ENCODE data around the gene TECPR1.

Gene TECPR1

GRCh38 chr7:98210513-98211220 lies 41.4 kb downstream of the TECPR1 start:
- peak; percentile 44 for DNase-seq (ENCODE audit: low read depth, low spot score)

GRCh38 chr7:98209166-98209920 lies 42.7 kb downstream of the TECPR1 start:
- no peak for DNase-seq (ENCODE audit: low read depth, low spot score)

- DNase-seq (ENCODE audit: low read depth, low spot score), result no peak
Measured at GRCh38 chr7:98206451-98207330, 45.3 kb downstream of the TECPR1 start.

- DNase-seq (ENCODE audit: low read depth, low spot score), result no peak
Measured at GRCh38 chr7:98205162-98205845, 46.7 kb downstream of the TECPR1 start.

- DNase-seq (ENCODE audit: low read depth, low spot score), result no peak
Measured at GRCh38 chr7:98204670-98205069, 47.4 kb downstream of the TECPR1 start.

- DNase-seq (ENCODE audit: low read depth, low spot score), result no peak
Measured at GRCh38 chr7:98203964-98204605, 47.9 kb downstream of the TECPR1 start.

- DNase-seq (ENCODE audit: low read depth, low spot score), result no peak
Measured at GRCh38 chr7:98203261-98203963, 48.6 kb downstream of the TECPR1 start.

- no peak for DNase-seq (ENCODE audit: low read depth, low spot score)
Measured at GRCh38 chr7:98202367-98203195, 49.5 kb downstream of the TECPR1 start.

GRCh38 chr7:98200364-98200763 lies 51.7 kb downstream of the TECPR1 start:
- DNase-seq (ENCODE audit: low read depth, low spot score), result no peak

GRCh38 chr7:98199131-98199530 lies 52.9 kb downstream of the TECPR1 start:
- no peak for DNase-seq (ENCODE audit: low read depth, low spot score)

GRCh38 chr7:98196706-98197605 lies 55.1 kb downstream of the TECPR1 start:
- DNase-seq (ENCODE audit: low read depth, low spot score), result no peak

GRCh38 chr7:98194672-98195457 lies 57.2 kb downstream of the TECPR1 start:
- peak; percentile 31 for DNase-seq (ENCODE audit: low read depth, low spot score)

GRCh38 chr7:98194186-98194585 lies 57.8 kb downstream of the TECPR1 start:
- no peak for DNase-seq (ENCODE audit: low read depth, low spot score)

- DNase-seq (ENCODE audit: low read depth, low spot score), result no peak
Measured at GRCh38 chr7:98193474-98194180, 58.4 kb downstream of the TECPR1 start.

GRCh38 chr7:98192781-98193457 lies 59.1 kb downstream of the TECPR1 start:
- no peak for DNase-seq (ENCODE audit: low read depth, low spot score)

- DNase-seq (ENCODE audit: low read depth, low spot score), result no peak
Measured at GRCh38 chr7:98191668-98192431, 60.2 kb downstream of the TECPR1 start.

Measured in astrocyte of the hippocampus (primary cell).